Tongue (tissue), 2 donors: ENCODE measurements around the gene AP4S1. TPM values are rescaled to one million over a fixed set of nuclear protein-coding genes. Genes with fewer than 3 reads are reported as not detected.
"Not testable (repeated sequence)": the region's sequence is repeated elsewhere in the genome, so short reads cannot be mapped to it uniquely, and the experiment has no call there.

Experiments used
- DNase-seq: peaks from one replicate; pipeline ENCODE4 v3.0.0-alpha.2; 2015
- total RNA-seq: library from RNA; depleted of rRNA; stranded (reverse); fragments of >200 nt; gene quantifications from one replicate; pipeline ENCODE4 v1.2.3, GENCODE V29; 2014

AP4S1 gene
- total RNA-seq, 1 donor from 2014 or later: 18.6 TPM

- no peak for DNase-seq
Observed at GRCh38 chr14:31043379-31043778, 17.9 kb downstream of the AP4S1 start.

- DNase-seq: no peak
Observed at GRCh38 chr14:31045501-31046080, 20.1 kb downstream of the AP4S1 start.

- DNase-seq: no peak
Observed at GRCh38 chr14:31047503-31047902, 22.1 kb downstream of the AP4S1 start.

GRCh38 chr14:31051023-31051422, 25.6 kb downstream of the AP4S1 start:
- DNase-seq: no peak

GRCh38 chr14:31051511-31051910, 26.1 kb downstream of the AP4S1 start:
- no peak for DNase-seq

- not testable (repeated sequence) for DNase-seq
Observed at GRCh38 chr14:31052905-31053586, 27.6 kb downstream of the AP4S1 start.

- no peak for DNase-seq
Observed at GRCh38 chr14:31057035-31057434, 31.6 kb downstream of the AP4S1 start.

- DNase-seq: peak; percentile 38
Observed at GRCh38 chr14:31057701-31058364, 32.4 kb downstream of the AP4S1 start.

GRCh38 chr14:31059152-31059924, 33.9 kb downstream of the AP4S1 start:
- DNase-seq: peak; percentile 72

- DNase-seq: no peak
Observed at GRCh38 chr14:31060253-31060875, 34.9 kb downstream of the AP4S1 start.

- not testable (repeated sequence) for DNase-seq
Observed at GRCh38 chr14:31062908-31063307, 37.5 kb downstream of the AP4S1 start.

GRCh38 chr14:31068235-31068634, 42.8 kb downstream of the AP4S1 start:
- DNase-seq: no peak

GRCh38 chr14:31069343-31069742, 43.9 kb downstream of the AP4S1 start:
- no peak for DNase-seq

GRCh38 chr14:31070431-31070830, 45.0 kb downstream of the AP4S1 start:
- DNase-seq: no peak

GRCh38 chr14:31071151-31071550, 45.7 kb downstream of the AP4S1 start:
- DNase-seq: no peak

- DNase-seq: no peak
Observed at GRCh38 chr14:31075144-31075543, 49.7 kb downstream of the AP4S1 start.

- DNase-seq: no peak
Observed at GRCh38 chr14:31078766-31079165, 53.3 kb downstream of the AP4S1 start.

- no peak for DNase-seq
Observed at GRCh38 chr14:31080056-31080455, 54.6 kb downstream of the AP4S1 start.

- DNase-seq: no peak
Observed at GRCh38 chr14:31080484-31080883, 55.0 kb downstream of the AP4S1 start.

- no peak for DNase-seq
Observed at GRCh38 chr14:31083781-31084180, 58.3 kb downstream of the AP4S1 start.

- no peak for DNase-seq
Observed at GRCh38 chr14:31084385-31084784, 58.9 kb downstream of the AP4S1 start.

- DNase-seq: no peak
Observed at GRCh38 chr14:31085027-31085426, 59.6 kb downstream of the AP4S1 start.
